ENCODE measurements around the gene CCL13. TPM values are rescaled to one million over a fixed set of nuclear protein-coding genes. Genes with fewer than 3 reads are reported as not detected.

Gene CCL13
- polyA plus RNA-seq, 1 donor from 2014 or later: not detected

- Histone ChIP-seq H3K9me3 (ENCODE audit: low read length) (no peaks in the 10 kb centered on the region), H3F3A (ENCODE audit: insufficient read depth, low read length, poor library complexity, severe bottlenecking) (no peaks in the 10 kb centered on the region), H4K20me1 (ENCODE audit: insufficient read depth) (no peaks in the 10 kb centered on the region), H3K4me2 (ENCODE audit: low read length) (no peak overlapping the region), H3K27ac (ENCODE audit: low read length) (no peak overlapping the region), H3K36me3 (ENCODE audit: insufficient read depth, low read length) (no peaks in the 10 kb centered on the region), H3K9ac (ENCODE audit: low read length) (no peak overlapping the region), H3K9me2 (ENCODE audit: insufficient read depth, low read length) (no peaks in the 10 kb centered on the region), H3K79me2 (replicated peaks; ENCODE audit: insufficient read depth, low read length) (no peaks in the 10 kb centered on the region), H3K4me3 (ENCODE audit: low read length) (no peak overlapping the region), H3K27me3 (ENCODE audit: insufficient read depth, low read depth, low read length) (no peaks in the 10 kb centered on the region), H2AFZ (ENCODE audit: low read depth, low read length) (no peak overlapping the region)
- TF ChIP-seq REST (IDR thresholded peaks at IDR 0.05; ENCODE audit: borderline replicate concordance): no peak
- no peak for TF ChIP-seq CTCF (IDR thresholded peaks at IDR 0.05; ENCODE audit: poor library complexity, severe bottlenecking)
- TF ChIP-seq SMC3 (conservative IDR thresholded peaks at IDR 0.05; ENCODE audit: poor library complexity): no peak
- no peak for TF ChIP-seq POLR2AphosphoS5 (IDR thresholded peaks at IDR 0.05)
These were observed 49.9 kb downstream of the CCL13 start for GRCh38 chr17:34406226-34406625.

Other genes starting within 250 kb of the CCL13 start
- 0.57 TPM in 1 of 2 replicates, not detected in the other for gene CCL2, start 101.2 kb upstream of the CCL13 start, polyA plus RNA-seq
- gene CCL7, start 86.3 kb upstream of the CCL13 start, polyA plus RNA-seq: not detected in 2 replicates
- gene CCL11, start 70.7 kb upstream of the CCL13 start, polyA plus RNA-seq: not detected in 2 replicates
- not detected in 2 replicates for gene CCL8, start 37.0 kb upstream of the CCL13 start, polyA plus RNA-seq
- gene CCL1, start 6.8 kb downstream of the CCL13 start, polyA plus RNA-seq: not detected in 2 replicates
- 1.4 and 1.8 TPM in 2 replicates for gene TMEM132E, start 223.1 kb downstream of the CCL13 start, polyA plus RNA-seq

Data from neural cell (in vitro differentiated cells).